Measurements from ENCODE around the gene DDAH1. TPM values are rescaled to one million over a fixed set of nuclear protein-coding genes. Genes with fewer than 3 reads are reported as not detected.
"Not testable (repeated sequence)": the region's sequence is repeated elsewhere in the genome, so short reads cannot be mapped to it uniquely, and the experiment has no call there.

The DDAH1 gene
- total and polyA plus RNA-seq, 4 donors, result 12.8 to 54.6 (median 28.7) TPM

GRCh38 chr1:85347275-85347674 lies 117.7 kb downstream of the DDAH1 start:
- H3K9me3 ChIP-seq (ENCODE audit: control insufficient read depth, low read length); H3K4me1 ChIP-seq (ENCODE audit: control insufficient read depth in 1 of 2, insufficient read depth in 2 of 2, low read length in 2 of 2); intact Hi-C loops (cut with DNase I); DNase-seq; H3K4me3 ChIP-seq (ENCODE audit: low read length in 2 of 2); H3K27me3 ChIP-seq (ENCODE audit: control insufficient read depth in 1 of 2, insufficient read depth in 2 of 2, low read length in 1 of 2); ATAC-seq (ENCODE audit: low FRiP score); H3K27ac ChIP-seq (ENCODE audit: low read depth in 1 of 2, low read length in 2 of 2): not testable (repeated sequence)
- H3K36me3 ChIP-seq (ENCODE audit: control insufficient read depth in 1 of 2, insufficient read depth in 2 of 2, low read length in 1 of 2), result peaks cover 2 to 11% of the 10 kb centered on the region in 2 donors
- 90 to 98% methylated on average over 4 of the region's 4 CpGs for WGBS, 2 donors

- 23 to 33% methylated on average over 3 of the region's 3 CpGs for WGBS, 2 donors
- ATAC-seq (ENCODE audit: low FRiP score), result no peak
- Histone ChIP-seq H3K4me3 (ENCODE audit: low read length in 2 of 2) (no peak overlapping the region), H3K36me3 (ENCODE audit: control insufficient read depth in 1 of 2, insufficient read depth in 2 of 2, low read length in 1 of 2) (peaks cover 0 to 4% of the 10 kb centered on the region in 2 donors), H3K9me3 (ENCODE audit: control insufficient read depth, low read length) (no peaks in the 10 kb centered on the region), H3K27ac (ENCODE audit: low read depth in 1 of 2, low read length in 2 of 2) (peak overlapping the region in 1 of 2 donors; percentile 81), H3K4me1 (ENCODE audit: control insufficient read depth in 1 of 2, insufficient read depth in 2 of 2, low read length in 2 of 2) (peaks cover 2 to 12% of the 10 kb centered on the region in 2 donors), H3K27me3 (ENCODE audit: control insufficient read depth in 1 of 2, insufficient read depth in 2 of 2, low read length in 1 of 2) (no peaks in the 10 kb centered on the region)
- intact Hi-C loops (cut with DNase I), result loop anchor here in 1 of 2 donors (5.0 kb wide), 1 partner anchor 37 kb away; no protein-coding TSS in a partner anchor
- DNase-seq, result no peak
These were observed 120.7 kb downstream of the DDAH1 start for GRCh38 chr1:85344256-85344694.

GRCh38 chr1:85343612-85344255 lies 121.2 kb downstream of the DDAH1 start:
- WGBS, 2 donors, result 0% methylated on average over 1 of the region's 1 CpG
- Histone ChIP-seq H3K4me3 (ENCODE audit: low read length in 2 of 2) (no peak overlapping the region), H3K4me1 (ENCODE audit: control insufficient read depth in 1 of 2, insufficient read depth in 2 of 2, low read length in 2 of 2) (peaks cover 2 to 12% of the 10 kb centered on the region in 2 donors), H3K27me3 (ENCODE audit: control insufficient read depth in 1 of 2, insufficient read depth in 2 of 2, low read length in 1 of 2) (no peaks in the 10 kb centered on the region), H3K9me3 (ENCODE audit: control insufficient read depth, low read length) (no peaks in the 10 kb centered on the region), H3K36me3 (ENCODE audit: control insufficient read depth in 1 of 2, insufficient read depth in 2 of 2, low read length in 1 of 2) (peaks cover 0 to 3% of the 10 kb centered on the region in 2 donors), H3K27ac (ENCODE audit: low read depth in 1 of 2, low read length in 2 of 2) (no peak overlapping the region)
- no peak for ATAC-seq (ENCODE audit: low FRiP score)
- no peak for DNase-seq
- intact Hi-C loops (cut with DNase I), result loop anchor here in 1 of 2 donors (5.0 kb wide), 1 partner anchor 36 kb away; no protein-coding TSS in a partner anchor

- Histone ChIP-seq H3K4me3 (ENCODE audit: low read length in 2 of 2) (no peak overlapping the region), H3K27ac (ENCODE audit: low read depth in 1 of 2, low read length in 2 of 2) (no peak overlapping the region), H3K36me3 (ENCODE audit: control insufficient read depth in 1 of 2, insufficient read depth in 2 of 2, low read length in 1 of 2) (no peaks in the 10 kb centered on the region), H3K4me1 (ENCODE audit: control insufficient read depth in 1 of 2, insufficient read depth in 2 of 2, low read length in 2 of 2) (peaks cover 2 to 12% of the 10 kb centered on the region in 2 donors), H3K27me3 (ENCODE audit: control insufficient read depth in 1 of 2, insufficient read depth in 2 of 2, low read length in 1 of 2) (no peaks in the 10 kb centered on the region), H3K9me3 (ENCODE audit: control insufficient read depth, low read length) (no peaks in the 10 kb centered on the region)
- DNase-seq (no peak), ATAC-seq (ENCODE audit: low FRiP score) (peak; percentile 61)
- intact Hi-C loops (cut with DNase I), result loop anchor here in 1 of 2 donors (5.0 kb wide), 1 partner anchor 36 kb away; no protein-coding TSS in a partner anchor
- 3 to 5% methylated on average over 1 of the region's 1 CpG for WGBS, 2 donors
These were observed 121.7 kb downstream of the DDAH1 start for GRCh38 chr1:85343213-85343611.

GRCh38 chr1:85342207-85342606 lies 122.8 kb downstream of the DDAH1 start:
- ATAC-seq (ENCODE audit: low FRiP score) (no peak), DNase-seq (no peak)
- H3K27ac ChIP-seq (ENCODE audit: low read depth in 1 of 2, low read length in 2 of 2), result peak overlapping the region in 1 of 2 donors; percentile 51
- no peaks in the 10 kb centered on the region for H3K27me3 ChIP-seq (ENCODE audit: control insufficient read depth in 1 of 2, insufficient read depth in 2 of 2, low read length in 1 of 2)
- no peak overlapping the region for H3K4me3 ChIP-seq (ENCODE audit: low read length in 2 of 2)
- H3K4me1 ChIP-seq (ENCODE audit: control insufficient read depth in 1 of 2, insufficient read depth in 2 of 2, low read length in 2 of 2), result peaks cover 2 to 12% of the 10 kb centered on the region in 2 donors
- H3K36me3 ChIP-seq (ENCODE audit: control insufficient read depth in 1 of 2, insufficient read depth in 2 of 2, low read length in 1 of 2), result no peaks in the 10 kb centered on the region
- H3K9me3 ChIP-seq (ENCODE audit: control insufficient read depth, low read length), result no peaks in the 10 kb centered on the region
- intact Hi-C loops (cut with DNase I), result loop anchor here in 1 of 2 donors (5.0 kb wide), 1 partner anchor 35 kb away; no protein-coding TSS in a partner anchor

GRCh38 chr1:85340427-85340826 lies 124.5 kb downstream of the DDAH1 start:
- 53 to 61% methylated on average over 3 of the region's 3 CpGs for WGBS, 2 donors
- intact Hi-C loops (cut with DNase I), result loop anchor here in 1 of 2 donors (5.0 kb wide), 1 partner anchor 33 kb away; no protein-coding TSS in a partner anchor
- H3K9me3 ChIP-seq (ENCODE audit: control insufficient read depth, low read length), result no peaks in the 10 kb centered on the region
- peak overlapping the region in 1 of 2 donors; percentile 9 for H3K27ac ChIP-seq (ENCODE audit: low read depth in 1 of 2, low read length in 2 of 2)
- H3K4me3 ChIP-seq (ENCODE audit: low read length in 2 of 2), result no peak overlapping the region
- H3K4me1 ChIP-seq (ENCODE audit: control insufficient read depth in 1 of 2, insufficient read depth in 2 of 2, low read length in 2 of 2), result peaks cover 2 to 12% of the 10 kb centered on the region in 2 donors
- DNase-seq, result no peak
- H3K27me3 ChIP-seq (ENCODE audit: control insufficient read depth in 1 of 2, insufficient read depth in 2 of 2, low read length in 1 of 2), result no peaks in the 10 kb centered on the region
- ATAC-seq (ENCODE audit: low FRiP score), result no peak
- no peaks in the 10 kb centered on the region for H3K36me3 ChIP-seq (ENCODE audit: control insufficient read depth in 1 of 2, insufficient read depth in 2 of 2, low read length in 1 of 2)

- no peak overlapping the region for H3K4me3 ChIP-seq (ENCODE audit: low read length in 2 of 2)
- H3K4me1 ChIP-seq (ENCODE audit: control insufficient read depth in 1 of 2, insufficient read depth in 2 of 2, low read length in 2 of 2), result peaks cover 2 to 12% of the 10 kb centered on the region in 2 donors
- DNase-seq (no peak), ATAC-seq (ENCODE audit: low FRiP score) (no peak)
- no peaks in the 10 kb centered on the region for H3K36me3 ChIP-seq (ENCODE audit: control insufficient read depth in 1 of 2, insufficient read depth in 2 of 2, low read length in 1 of 2)
- no peak overlapping the region for H3K27ac ChIP-seq (ENCODE audit: low read depth in 1 of 2, low read length in 2 of 2)
- intact Hi-C loops (cut with DNase I), result loop anchor here in 1 of 2 donors (5.0 kb wide), 1 partner anchor 33 kb away; no protein-coding TSS in a partner anchor
- no peaks in the 10 kb centered on the region for H3K9me3 ChIP-seq (ENCODE audit: control insufficient read depth, low read length)
- WGBS, 2 donors, result 60 to 75% methylated on average over 7 of the region's 7 CpGs
- H3K27me3 ChIP-seq (ENCODE audit: control insufficient read depth in 1 of 2, insufficient read depth in 2 of 2, low read length in 1 of 2), result no peaks in the 10 kb centered on the region
These were observed 125.1 kb downstream of the DDAH1 start for GRCh38 chr1:85339656-85340399.

GRCh38 chr1:85339089-85339488 lies 125.9 kb downstream of the DDAH1 start:
- no peak for ATAC-seq (ENCODE audit: low FRiP score)
- DNase-seq, result no peak
- Histone ChIP-seq H3K9me3 (ENCODE audit: control insufficient read depth, low read length) (no peaks in the 10 kb centered on the region), H3K27me3 (ENCODE audit: control insufficient read depth in 1 of 2, insufficient read depth in 2 of 2, low read length in 1 of 2) (no peaks in the 10 kb centered on the region), H3K4me1 (ENCODE audit: control insufficient read depth in 1 of 2, insufficient read depth in 2 of 2, low read length in 2 of 2) (peaks cover 3 to 12% of the 10 kb centered on the region in 2 donors), H3K4me3 (ENCODE audit: low read length in 2 of 2) (no peak overlapping the region), H3K36me3 (ENCODE audit: control insufficient read depth in 1 of 2, insufficient read depth in 2 of 2, low read length in 1 of 2) (no peaks in the 10 kb centered on the region), H3K27ac (ENCODE audit: low read depth in 1 of 2, low read length in 2 of 2) (no peak overlapping the region)
- intact Hi-C loops (cut with DNase I), result no loop called here
- WGBS, 2 donors, result 49% methylated on average over 5 of the region's 5 CpGs

Measured in aorta (tissue), 5 donors.